ENCODE measurements around the gene NIPA2. TPM values are rescaled to one million over a fixed set of nuclear protein-coding genes. Genes with fewer than 3 reads are reported as not detected.
A peak's percentile ranks its signal among the peaks of the same experiment; 100 is the strongest.

Gene NIPA2
- polyA plus RNA-seq, 3 donors = 13.3 to 27.5 (median 16.8) TPM

DNA sequence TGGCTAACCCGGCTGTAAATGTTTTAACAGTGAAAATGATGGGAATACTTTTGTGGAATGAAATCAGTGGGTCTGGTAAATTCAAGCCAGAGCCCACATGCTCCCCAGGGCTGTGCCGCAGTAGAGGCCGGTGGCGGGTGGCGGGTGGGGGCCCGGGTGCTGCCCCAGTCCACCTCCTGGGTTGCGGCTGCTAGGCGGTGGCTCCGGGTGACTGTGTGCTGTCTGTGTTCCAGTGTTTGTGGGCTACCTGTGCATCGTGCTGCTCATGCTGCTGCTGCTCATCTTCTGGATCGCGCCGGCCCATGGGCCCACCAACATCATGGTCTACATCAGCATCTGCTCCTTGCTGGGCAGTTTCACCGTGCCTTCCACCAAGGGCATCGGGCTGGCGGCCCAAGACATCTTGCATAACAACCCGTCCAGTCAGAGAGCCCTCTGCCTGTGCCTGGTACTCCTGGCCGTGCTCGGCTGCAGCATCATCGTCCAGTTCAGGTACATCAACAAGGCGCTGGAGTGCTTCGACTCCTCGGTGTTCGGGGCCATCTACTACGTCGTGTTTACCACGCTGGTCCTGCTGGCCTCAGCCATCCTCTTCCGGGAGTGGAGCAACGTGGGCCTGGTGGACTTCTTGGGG is 14.9 kb upstream of the NIPA2 start:
- no peak overlapping the region for H3K27ac ChIP-seq (ENCODE audit: low read depth, low read length)
- WGBS, 3 donors = 94 to 96% (median 96%) methylated on average over 29 of the region's 29 CpGs

DNA sequence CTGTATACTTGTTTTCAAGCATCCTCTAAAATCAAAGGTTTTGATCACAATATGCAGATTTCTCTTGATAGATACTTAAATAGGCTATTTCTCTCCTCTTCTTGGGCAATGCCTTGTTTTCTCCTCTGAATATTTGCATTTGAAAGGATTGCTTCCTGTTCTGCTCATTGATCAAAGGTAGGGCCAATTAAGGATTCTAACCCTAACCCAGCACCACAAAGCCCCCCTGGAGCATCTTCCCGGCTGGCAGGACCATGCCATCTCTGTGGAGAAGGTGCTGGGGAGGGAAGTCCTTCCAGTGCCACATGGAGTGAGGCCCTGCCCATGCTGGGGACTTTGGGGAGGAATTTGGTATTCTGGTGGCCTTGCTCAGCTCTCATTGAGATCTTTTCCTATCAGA is 11.3 kb upstream of the NIPA2 start:
- no peak overlapping the region for H3K27ac ChIP-seq (ENCODE audit: low read depth, low read length)
- WGBS, 3 donors = 78 to 86% (median 80%) methylated on average over 1 of the region's 1 CpG

DNA sequence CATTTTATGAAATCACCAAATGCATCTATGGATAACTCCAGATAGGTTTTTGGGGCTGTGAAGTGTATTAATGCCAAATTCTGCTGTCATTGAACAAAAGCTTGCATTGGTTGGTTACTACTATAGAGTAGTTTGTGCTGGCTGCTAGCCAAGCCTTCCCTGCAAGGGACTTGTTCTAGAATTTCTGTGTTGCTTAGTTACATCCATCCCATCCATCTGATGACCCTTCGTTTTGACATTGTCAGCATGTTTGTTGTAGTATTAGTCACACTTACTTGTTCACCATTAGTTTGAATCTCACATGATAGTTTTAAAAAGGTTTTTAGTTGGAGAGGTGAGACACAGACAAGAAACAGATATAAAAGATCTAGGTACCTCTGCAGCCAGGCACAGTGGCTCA is 7.0 kb upstream of the NIPA2 start:
- H3K27ac ChIP-seq (ENCODE audit: low read depth, low read length) = no peak overlapping the region
- 79 to 82% (median 80%) methylated on average over 1 of the region's 1 CpG for WGBS, 3 donors

DNA sequence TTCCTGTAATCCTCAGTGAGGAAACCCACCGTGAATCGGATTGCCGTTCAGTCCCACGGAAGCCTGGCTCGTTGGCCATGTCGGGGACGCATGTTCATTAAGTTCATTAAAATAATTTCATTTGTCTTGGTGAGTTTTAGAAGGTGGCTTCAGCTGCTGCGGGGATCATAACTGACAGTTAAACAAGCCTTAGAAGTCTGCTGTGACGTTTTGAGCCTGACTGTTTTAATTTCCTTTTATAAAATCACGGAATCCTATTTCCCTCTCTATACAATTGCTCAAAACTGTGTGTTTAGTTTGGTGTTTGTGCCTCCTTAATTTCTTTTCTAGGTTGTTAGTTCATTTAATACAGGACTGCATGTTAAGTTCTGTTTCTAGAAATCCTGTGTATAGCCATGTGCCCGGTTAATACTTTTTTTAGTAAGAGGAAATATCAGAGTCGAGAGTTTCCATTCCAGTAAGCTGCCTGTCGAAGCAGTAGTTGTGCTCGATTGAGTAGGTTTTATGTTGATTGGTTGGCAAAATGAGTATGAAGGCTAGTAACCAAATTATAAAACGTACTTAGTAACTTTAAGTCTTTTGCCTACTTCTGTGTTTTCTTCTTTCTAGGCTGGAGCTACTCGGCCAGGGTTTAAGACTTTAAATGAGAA is 705 bp downstream of the NIPA2 start:
- WGBS, 3 donors = 0 to 1% (median 1%) methylated on average over 16 of the region's 16 CpGs
- peak overlapping the region; percentile 91 for H3K27ac ChIP-seq (ENCODE audit: low read depth, low read length)

DNA sequence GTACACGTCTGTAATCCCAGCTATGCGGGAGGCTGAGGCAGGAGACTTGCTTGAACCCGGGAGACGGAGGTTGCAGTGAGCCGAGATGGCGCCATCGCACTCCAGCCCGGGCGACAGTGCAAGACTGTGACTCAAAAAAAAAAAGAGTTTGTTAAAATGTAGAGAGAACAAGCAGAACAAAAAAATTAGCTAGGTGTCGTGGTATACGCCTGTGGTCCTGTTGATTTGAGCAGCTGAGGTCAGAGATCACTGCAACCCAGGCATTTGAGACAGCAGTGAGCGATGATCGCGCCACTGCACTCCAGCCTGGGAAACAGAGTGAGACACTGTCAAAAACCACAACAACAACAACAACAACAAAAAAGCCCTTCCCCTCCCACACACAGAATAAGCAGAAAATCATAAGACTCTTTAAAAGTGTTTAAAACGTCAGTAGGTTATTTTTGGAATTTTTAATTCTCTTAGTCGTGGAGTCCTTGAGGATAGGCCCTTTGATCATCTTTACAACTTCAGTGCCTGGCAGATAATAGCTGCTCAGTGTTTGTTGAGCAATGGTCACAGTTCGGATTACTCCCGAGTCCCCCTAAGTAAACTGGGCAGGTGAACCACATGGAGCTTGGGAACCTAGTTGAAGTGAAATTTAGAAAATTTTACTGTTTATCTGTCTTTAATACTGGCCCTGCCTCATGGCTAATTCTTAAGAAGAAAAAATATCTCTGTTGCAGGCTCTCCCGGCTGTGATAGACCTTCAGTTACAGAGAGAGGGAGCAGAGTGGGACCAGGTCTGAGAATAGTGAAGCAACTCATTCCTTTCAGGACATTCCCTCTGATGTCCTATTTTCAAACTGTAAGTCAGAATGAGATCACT is 6.2 kb downstream of the NIPA2 start:
- no peak overlapping the region for H3K27ac ChIP-seq (ENCODE audit: low read depth, low read length)
- WGBS, 3 donors = 81 to 88% (median 88%) methylated on average over 19 of the region's 19 CpGs

DNA sequence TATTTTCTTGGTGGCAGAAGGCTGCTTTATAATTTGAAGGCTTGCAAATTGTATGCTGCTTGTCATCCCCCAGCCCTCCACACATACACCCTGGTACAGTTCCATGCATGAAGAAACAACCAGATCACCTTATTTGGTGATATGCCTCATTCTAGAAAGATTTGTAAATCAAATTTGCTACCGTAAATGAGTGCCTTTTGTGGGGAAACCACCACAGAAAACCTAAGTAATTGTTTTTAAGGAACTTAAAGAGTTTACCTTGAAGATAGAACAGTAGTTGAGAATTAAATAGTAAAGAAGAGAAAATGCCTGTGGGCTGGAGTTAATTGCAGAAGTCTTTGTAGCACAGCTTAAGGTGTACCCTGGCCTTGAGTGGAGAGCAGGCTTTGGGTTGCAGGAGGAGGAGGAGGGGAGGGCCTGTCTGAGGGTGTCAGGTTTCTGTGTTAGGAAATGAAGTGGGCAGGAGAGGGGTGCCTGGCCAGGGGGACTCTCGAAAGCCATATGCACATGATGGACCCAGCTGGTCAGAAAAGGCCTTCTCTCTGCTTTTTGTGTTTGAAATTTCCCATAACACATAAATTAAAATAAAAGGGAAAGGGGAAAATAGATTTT is 6.9 kb downstream of the NIPA2 start:
- H3K27ac ChIP-seq (ENCODE audit: low read depth, low read length) = no peak overlapping the region
- WGBS, 3 donors = 36 to 77% (median 54%) methylated on average over 2 of the region's 2 CpGs

DNA sequence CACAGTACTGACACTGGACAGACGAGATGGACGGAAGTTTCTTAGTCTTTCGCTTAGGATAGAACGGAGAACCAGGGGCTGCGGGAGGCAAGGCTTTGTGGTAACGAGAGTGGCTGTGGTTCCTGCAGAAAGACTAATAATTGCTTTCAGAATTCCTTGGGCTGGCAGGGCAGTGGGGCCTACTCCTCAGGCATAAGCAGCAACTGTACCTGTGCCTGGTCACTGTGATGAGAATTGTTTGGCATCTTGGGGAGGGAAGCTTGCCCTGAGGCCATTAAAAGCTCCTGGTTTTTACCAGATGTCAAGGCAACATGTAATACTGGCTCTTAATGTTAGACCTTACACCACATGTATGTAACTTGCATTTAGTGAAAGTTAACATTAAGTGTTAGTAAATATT is 7.6 kb downstream of the NIPA2 start:
- WGBS, 3 donors = 83 to 94% (median 92%) methylated on average over 6 of the region's 6 CpGs
- H3K27ac ChIP-seq (ENCODE audit: low read depth, low read length) = no peak overlapping the region

DNA sequence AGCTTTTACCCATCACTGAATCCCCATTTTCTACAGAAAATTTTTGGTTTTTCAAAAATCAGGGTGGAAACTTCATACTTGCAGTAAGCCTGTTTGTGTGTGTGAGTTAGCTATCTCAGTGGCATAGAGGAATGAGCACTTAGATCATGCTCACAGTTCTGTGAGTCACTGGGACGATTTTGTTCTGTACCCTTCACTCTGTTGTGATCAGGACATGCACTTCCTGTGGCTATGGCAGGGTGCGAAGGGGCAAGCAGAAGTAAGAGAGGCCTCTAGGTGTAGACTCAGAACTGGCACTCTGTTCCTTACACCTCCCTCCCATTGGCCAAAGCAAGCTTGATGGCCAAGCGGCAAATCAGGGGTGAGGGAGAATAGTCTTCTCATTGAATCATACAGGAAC is 11.6 kb downstream of the NIPA2 start:
- 74 to 88% (median 84%) methylated on average over 3 of the region's 3 CpGs for WGBS, 3 donors

DNA sequence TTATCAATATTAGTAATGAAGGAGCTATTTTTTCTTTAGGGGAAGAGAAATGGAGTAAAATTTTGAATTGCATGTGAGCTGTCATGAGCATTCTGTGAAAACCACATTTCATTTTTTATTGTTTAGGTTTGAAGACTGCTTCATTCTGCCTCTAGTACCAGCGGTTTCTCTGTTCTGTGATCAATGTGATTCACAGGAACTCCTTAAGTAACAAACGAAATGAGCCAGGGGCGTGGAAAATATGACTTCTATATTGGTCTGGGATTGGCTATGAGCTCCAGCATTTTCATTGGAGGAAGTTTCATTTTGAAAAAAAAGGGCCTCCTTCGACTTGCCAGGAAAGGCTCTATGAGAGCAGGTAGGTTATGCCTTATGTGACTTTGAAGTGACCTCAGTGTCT is 13.0 kb downstream of the NIPA2 start:
- WGBS, 3 donors = 85% methylated on average over 4 of the region's 4 CpGs

More for the DNA sequence above, 11.6 kb downstream of the NIPA2 start:
- no peak overlapping the region for H3K27ac ChIP-seq (ENCODE audit: low read depth, low read length)

DNA sequence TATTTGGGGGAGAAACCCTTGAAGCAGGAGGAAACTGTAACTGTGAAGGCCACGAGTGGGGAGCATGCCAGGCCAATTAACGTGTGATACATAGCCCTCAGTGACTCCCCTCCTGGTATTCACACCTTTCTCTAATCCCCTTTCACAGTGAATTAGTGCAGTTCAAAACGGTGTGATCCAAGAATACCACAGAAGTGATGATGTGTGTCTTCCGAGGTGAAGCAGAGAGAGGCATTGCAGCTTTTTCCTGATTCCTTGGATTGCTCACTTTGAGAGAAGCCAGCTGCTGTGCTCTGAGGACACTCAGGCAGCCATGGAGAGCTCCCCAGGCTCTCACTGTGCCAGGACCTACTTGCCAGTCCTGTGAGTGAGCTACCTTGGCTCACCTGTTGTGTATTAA is 17.3 kb downstream of the NIPA2 start:
- 58 to 69% (median 69%) methylated on average over 4 of the region's 4 CpGs for WGBS, 3 donors

More for the DNA sequence above, 13.0 kb downstream of the NIPA2 start:
- no peak overlapping the region for H3K27ac ChIP-seq (ENCODE audit: low read depth, low read length)

DNA sequence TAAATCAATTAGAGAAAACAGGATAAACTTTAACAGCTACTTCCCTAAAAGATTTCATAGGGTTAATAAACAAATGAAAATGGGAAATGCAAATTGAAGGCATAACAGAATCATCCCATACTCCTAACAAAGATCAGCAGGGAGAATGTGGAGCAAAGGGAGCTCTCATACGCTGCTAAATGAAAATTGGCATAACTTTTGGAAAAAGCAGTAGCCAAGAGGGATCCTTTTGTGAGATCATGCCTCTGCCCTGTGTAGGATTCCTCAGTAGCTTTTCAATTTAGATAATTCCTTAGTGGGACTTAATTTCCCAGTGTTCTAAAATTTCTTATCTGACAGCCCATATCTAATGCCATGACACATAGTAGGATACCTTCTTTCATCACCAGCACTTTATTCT is 18.2 kb downstream of the NIPA2 start:
- 77 to 83% (median 81%) methylated on average over 1 of the region's 1 CpG for WGBS, 3 donors
- no peak overlapping the region for H3K27ac ChIP-seq (ENCODE audit: low read depth, low read length)

More for the DNA sequence above, 17.3 kb downstream of the NIPA2 start:
- H3K27ac ChIP-seq (ENCODE audit: low read depth, low read length) = no peak overlapping the region

DNA sequence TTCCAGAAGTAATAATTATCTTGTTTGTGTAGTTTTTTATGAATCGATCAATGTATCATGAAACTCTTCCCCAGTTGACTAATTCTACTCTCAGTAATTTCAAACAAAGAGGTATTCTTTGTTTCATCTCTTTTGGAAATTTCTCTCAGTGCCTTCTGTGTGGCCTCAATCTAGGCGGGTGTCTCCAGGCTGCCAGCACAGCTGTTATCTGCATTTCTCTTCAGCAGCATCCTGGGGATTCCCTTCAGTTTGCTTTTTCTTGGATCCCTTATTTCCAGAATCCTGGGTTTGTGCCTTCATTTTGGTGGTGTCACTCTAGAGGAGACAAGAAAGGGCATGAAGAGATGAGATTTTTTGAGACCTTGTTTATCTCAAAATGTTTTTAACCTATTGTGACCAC is 22.7 kb downstream of the NIPA2 start:
- 82 to 92% (median 84%) methylated on average over 2 of the region's 2 CpGs for WGBS, 3 donors

DNA sequence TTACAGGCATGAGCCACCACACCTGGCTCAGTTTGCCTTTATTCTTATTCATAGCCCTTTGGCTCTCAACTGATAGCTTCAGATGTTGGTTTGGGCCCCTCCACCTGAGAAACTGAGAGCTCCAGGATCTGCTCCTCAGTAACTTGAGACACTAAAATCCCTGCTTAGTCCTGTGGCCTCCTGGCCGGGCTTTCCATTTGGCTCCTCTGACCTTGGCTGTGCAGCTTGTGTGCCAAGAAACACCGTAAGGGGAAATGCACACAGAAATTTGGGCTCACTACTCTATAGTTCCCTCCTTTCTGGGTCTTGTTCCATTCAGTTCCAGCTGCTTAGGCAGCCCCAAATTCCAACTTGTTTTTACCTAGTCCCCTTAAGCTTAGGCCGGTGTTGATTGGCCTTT is 24.9 kb downstream of the NIPA2 start:
- 47 to 89% (median 86%) methylated on average over 3 of the region's 3 CpGs for WGBS, 3 donors
- no peak overlapping the region for H3K27ac ChIP-seq (ENCODE audit: low read depth, low read length)

More for the DNA sequence above, 22.7 kb downstream of the NIPA2 start:
- no peak overlapping the region for H3K27ac ChIP-seq (ENCODE audit: low read depth, low read length)

DNA sequence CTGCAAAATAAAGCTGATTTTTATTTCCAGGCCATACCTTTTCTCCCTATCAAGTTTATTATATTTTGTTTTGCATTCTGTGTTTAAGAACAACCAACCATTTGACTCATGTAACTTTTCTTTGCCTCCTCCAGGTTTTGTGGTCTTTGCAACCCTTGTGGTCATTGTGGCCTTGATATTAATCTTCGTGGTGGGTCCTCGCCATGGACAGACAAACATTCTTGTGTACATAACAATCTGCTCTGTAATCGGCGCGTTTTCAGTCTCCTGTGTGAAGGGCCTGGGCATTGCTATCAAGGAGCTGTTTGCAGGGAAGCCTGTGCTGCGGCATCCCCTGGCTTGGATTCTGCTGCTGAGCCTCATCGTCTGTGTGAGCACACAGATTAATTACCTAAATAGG is 27.6 kb downstream of the NIPA2 start:
- WGBS, 3 donors = 42 to 89% (median 85%) methylated on average over 7 of the region's 7 CpGs
- no peak overlapping the region for H3K27ac ChIP-seq (ENCODE audit: low read depth, low read length)

DNA sequence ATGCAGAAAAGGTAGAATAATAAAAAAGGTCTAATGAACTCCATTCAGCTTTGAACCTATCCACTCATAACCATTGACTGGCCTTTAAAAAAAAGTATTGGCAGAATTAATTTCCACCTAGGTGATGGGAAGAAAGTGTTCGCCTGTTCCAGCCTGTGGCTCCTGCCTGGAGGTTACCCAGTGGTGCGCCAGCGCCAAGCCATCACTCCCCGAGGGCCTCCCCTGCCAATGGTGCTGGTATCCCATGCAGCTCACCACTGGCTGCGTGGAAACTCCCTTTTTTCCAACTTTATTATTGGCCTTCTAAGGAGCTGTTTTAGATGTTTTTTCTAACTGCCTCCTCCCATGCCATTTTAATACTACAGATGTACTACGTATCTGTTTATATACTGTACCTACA is 29.4 kb downstream of the NIPA2 start:
- H3K27ac ChIP-seq (ENCODE audit: low read depth, low read length) = no peak overlapping the region
- 86 to 97% (median 90%) methylated on average over 6 of the region's 6 CpGs for WGBS, 3 donors

DNA sequence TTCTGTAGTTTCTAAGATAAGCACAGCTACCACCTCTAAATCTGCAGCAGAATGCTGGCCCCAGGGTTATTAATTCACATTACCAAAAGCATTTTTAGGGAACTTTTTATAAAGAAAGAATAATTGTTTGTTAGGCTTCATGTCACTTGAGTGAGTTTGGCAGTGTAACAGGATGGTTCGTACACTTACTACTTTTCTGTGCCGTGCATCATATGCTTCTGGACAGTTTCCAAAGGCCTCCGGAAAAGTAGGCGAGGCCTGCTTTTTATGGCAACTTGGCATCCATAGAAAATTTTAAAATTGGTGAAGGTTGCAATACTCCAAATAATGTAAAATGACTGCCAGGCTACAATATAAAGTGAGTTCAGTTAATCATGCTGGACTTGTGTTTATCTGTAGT is 30.0 kb downstream of the NIPA2 start:
- 69 to 83% (median 74%) methylated on average over 4 of the region's 4 CpGs for WGBS, 3 donors
- no peak overlapping the region for H3K27ac ChIP-seq (ENCODE audit: low read depth, low read length)

DNA sequence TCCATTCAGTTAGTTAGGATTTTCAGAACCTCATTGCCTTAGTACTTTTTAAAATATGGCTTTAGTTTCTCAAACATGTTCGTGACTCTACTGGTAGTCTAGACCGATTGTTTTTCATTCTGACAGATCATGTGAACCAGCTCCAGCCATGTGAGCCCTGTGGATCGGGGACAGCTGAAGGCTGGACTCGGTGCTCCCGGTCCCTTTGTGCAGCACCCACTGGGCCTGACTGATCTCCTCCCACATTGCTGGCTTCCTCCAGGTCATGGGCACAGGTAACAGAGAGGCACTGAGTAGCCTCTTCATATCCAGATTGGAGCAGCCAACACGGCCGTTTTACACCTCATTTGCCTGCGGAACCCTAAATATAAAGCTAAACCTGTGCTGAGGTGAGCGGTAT is 30.5 kb downstream of the NIPA2 start:
- no peak overlapping the region for H3K27ac ChIP-seq (ENCODE audit: low read depth, low read length)
- WGBS, 3 donors = 92 to 94% (median 94%) methylated on average over 9 of the region's 9 CpGs

DNA sequence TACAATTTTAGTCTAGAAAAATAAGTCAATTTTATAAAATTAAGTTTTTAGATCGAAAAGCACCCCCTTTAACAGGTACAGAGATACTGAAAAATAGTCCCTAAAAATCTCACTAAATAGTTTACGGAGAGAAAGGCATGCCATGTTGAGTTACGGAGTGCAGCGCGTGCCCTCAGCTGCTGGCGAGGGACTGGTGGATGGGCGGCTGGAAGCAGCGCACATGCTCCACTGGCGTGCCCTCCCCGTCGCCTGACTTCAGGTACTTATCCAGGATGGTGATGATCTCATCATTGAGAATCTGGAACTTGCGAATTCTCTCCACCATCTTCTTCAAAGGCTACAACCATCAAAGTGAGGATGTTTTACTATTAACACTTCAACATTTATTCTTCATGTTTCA is 31.4 kb downstream of the NIPA2 start:
- WGBS, 3 donors = 96 to 100% (median 98%) methylated on average over 12 of the region's 12 CpGs

DNA sequence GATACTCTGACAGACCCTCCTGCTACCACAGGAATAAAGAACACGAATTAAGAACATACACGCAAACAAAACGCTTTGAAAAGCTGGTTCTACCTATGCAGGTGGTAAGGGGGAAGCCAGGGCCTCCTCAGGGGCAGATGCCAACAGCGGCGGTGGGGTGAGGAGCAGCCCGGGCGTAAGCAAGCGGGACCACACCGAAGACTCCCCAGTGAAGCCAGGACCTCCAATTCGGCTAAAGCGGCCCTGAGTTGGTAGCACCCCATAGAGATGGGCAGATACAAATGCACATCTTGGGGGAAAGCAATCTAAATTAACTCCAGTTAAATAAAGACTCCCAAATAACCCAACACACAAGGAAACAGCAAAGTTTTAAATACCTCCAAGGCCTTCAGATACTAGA is 32.4 kb downstream of the NIPA2 start:
- WGBS, 3 donors = 97 to 99% (median 97%) methylated on average over 11 of the region's 11 CpGs
- no peak overlapping the region for H3K27ac ChIP-seq (ENCODE audit: low read depth, low read length)

More for the DNA sequence above, 31.4 kb downstream of the NIPA2 start:
- H3K27ac ChIP-seq (ENCODE audit: low read depth, low read length) = no peak overlapping the region
